MM.1S (cell line): ENCODE measurements around the gene AKAP9.

Experiments used
- EZH2 ChIP-seq: fragments of 300-600 bp; sonication (generic); optimal IDR thresholded peaks from 2 replicates; pipeline ENCODE3; 2017; ENCODE audit warnings: low read depth, mild to moderate bottlenecking, antibody characterized with exemption, low read length, mixed read lengths
- TF ChIP-seq, protein P1 (sequence below): fragments of 300-600 bp; sonication (generic); IDR thresholded peaks from 2 replicates; pipeline ENCODE4 v1.5.1; 2016; ENCODE audit warnings: antibody characterized with exemption, low read length, mixed read lengths

DNA sequence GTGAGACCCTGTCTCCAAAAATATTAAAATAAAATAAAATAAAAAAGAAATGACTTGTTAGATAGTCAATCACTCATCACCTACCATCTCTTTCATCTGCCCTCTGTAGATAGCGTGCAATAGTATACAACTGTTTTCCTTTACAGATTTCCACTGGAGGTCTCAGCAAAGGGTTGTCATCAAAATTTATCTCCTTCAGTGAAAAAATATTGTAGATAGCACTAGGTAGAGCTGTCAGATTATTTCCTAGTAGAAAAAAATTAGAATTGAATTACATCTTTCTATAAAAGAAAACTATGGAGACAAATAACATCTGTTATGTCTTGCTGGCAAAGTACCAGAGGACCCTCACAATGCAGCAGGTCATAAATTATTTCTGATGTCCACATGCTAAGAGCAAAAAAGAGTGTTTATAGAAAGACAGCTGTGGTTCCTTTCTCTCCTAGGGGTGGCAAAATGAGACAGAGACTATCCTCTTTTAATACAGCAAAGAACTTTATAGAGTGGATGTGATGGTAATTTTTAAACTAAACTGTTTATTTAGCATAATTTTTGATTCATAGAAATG lies 209.9 kb downstream of the AKAP9 start:
- TF ChIP-seq, protein P1, sequence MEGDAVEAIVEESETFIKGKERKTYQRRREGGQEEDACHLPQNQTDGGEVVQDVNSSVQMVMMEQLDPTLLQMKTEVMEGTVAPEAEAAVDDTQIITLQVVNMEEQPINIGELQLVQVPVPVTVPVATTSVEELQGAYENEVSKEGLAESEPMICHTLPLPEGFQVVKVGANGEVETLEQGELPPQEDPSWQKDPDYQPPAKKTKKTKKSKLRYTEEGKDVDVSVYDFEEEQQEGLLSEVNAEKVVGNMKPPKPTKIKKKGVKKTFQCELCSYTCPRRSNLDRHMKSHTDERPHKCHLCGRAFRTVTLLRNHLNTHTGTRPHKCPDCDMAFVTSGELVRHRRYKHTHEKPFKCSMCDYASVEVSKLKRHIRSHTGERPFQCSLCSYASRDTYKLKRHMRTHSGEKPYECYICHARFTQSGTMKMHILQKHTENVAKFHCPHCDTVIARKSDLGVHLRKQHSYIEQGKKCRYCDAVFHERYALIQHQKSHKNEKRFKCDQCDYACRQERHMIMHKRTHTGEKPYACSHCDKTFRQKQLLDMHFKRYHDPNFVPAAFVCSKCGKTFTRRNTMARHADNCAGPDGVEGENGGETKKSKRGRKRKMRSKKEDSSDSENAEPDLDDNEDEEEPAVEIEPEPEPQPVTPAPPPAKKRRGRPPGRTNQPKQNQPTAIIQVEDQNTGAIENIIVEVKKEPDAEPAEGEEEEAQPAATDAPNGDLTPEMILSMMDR = no peak
- TF ChIP-seq EZH2 = no peak
